Measurements from ENCODE around the gene PRR23A.
"Not testable (repeated sequence)": the region's sequence is repeated elsewhere in the genome, so short reads cannot be mapped to it uniquely, and the experiment has no call there.

Gene PRR23A

GRCh38 chr3:139006051-139006716 lies at the start of gene PRR23A:
TSS of gene PRR23A (minus strand) at chr3:139006268. CDS start at chr3:139006268, 0 bp downstream.
- DNase-seq = no peak

GRCh38 chr3:139052802-139053600 lies 46.9 kb upstream of the PRR23A start:
- no peak for DNase-seq

- DNase-seq = no peak
Observed at GRCh38 chr3:139044366-139045210, 38.5 kb upstream of the PRR23A start, which contains the start of gene PRR23C. TSS of gene PRR23C (minus strand) at chr3:139044892. CDS start at chr3:139044620, 272 bp downstream.

- no peak for DNase-seq
Observed at GRCh38 chr3:139043554-139044365, 37.7 kb upstream of the PRR23A start.

- DNase-seq = no peak
Observed at GRCh38 chr3:139037478-139037877, 31.4 kb upstream of the PRR23A start.

GRCh38 chr3:139032326-139033002 lies 26.4 kb upstream of the PRR23A start:
- no peak for DNase-seq

- DNase-seq = not testable (repeated sequence)
Observed at GRCh38 chr3:139030576-139030975, 24.5 kb upstream of the PRR23A start.

GRCh38 chr3:139024968-139025367 lies 18.9 kb upstream of the PRR23A start:
- DNase-seq = no peak

- DNase-seq = no peak
Observed at GRCh38 chr3:139020868-139021234, 14.8 kb upstream of the PRR23A start, which contains the start of gene PRR23B. TSS of gene PRR23B (minus strand) at chr3:139020926. CDS start at chr3:139020661, 265 bp downstream.

- no peak for DNase-seq
Observed at GRCh38 chr3:139020036-139020867, 14.2 kb upstream of the PRR23A start.

- no peak for DNase-seq
Observed at GRCh38 chr3:139016430-139017048, 10.5 kb upstream of the PRR23A start.

GRCh38 chr3:139005356-139005993 lies 593 bp downstream of the PRR23A start:
- DNase-seq = no peak

GRCh38 chr3:138995706-138996105 lies 10.4 kb downstream of the PRR23A start:
- DNase-seq = no peak

- DNase-seq = no peak
Observed at GRCh38 chr3:138987181-138987580, 18.9 kb downstream of the PRR23A start.

GRCh38 chr3:138985932-138986331 lies 20.1 kb downstream of the PRR23A start:
- no peak for DNase-seq

GRCh38 chr3:138984816-138985215 lies 21.3 kb downstream of the PRR23A start:
- no peak for DNase-seq

- DNase-seq = no peak
Observed at GRCh38 chr3:138976047-138976446, 30.0 kb downstream of the PRR23A start.

GRCh38 chr3:138975351-138975750 lies 30.7 kb downstream of the PRR23A start:
- DNase-seq = no peak

GRCh38 chr3:138974462-138974861 lies 31.6 kb downstream of the PRR23A start:
- no peak for DNase-seq

GRCh38 chr3:138972941-138973340 lies 33.1 kb downstream of the PRR23A start:
- no peak for DNase-seq

All from NK-92 treated with Interleukin-12 subunit alpha and Interleukin-12 subunit beta, amount 100 ng/mL, for 24 hours (cell line).